H1 (cell line): ENCODE results near the gene CFD. TPM values are rescaled to one million over a fixed set of nuclear protein-coding genes. Genes with fewer than 3 reads are reported as not detected.

ENCODE experiments used
- CTCF ChIA-PET: fragments of 300-600 bp; sonication (Branson Sonifier 250); formaldehyde crosslinking; loops from one replicate; lab custom pipeline; 2021; ENCODE audit not compliant: partially characterized antibody; lab: Charles Lee
- POLR2A ChIA-PET: fragments of 300-600 bp; sonication (Branson Sonifier 250); formaldehyde crosslinking; loops from one replicate; lab custom pipeline; 2021; ENCODE audit warnings: inconsistent platforms; ENCODE audit not compliant: partially characterized antibody; lab: Charles Lee
- DNase-seq, 2 experiments: peaks; one replicate each; pipeline versions ENCODE4 v3.0.0 to v3.0.0-alpha.2; 2010 to 2022; ENCODE audit warnings: low spot score in 2 of 2, low read depth in 1 of 2, mixed read lengths in 1 of 2
- FAIRE-seq: peaks from 2 replicates; lab custom pipeline; 2011; peaks lifted over from hg19 to GRCh38; lab: Jason Lieb, UNC
- H2AFZ ChIP-seq: 2 replicates; pipeline ENCODE4 v1.8.1; 2012; ENCODE audit warnings: low read length, inconsistent platforms
- H2AK5ac ChIP-seq: 2 replicates; pipeline ENCODE4 v1.6.1; 2013; ENCODE audit warnings: low read depth, low read length
- H2BK120ac ChIP-seq: replicated peaks from 2 replicates; pipeline ENCODE3; 2013; ENCODE audit warnings: low read depth, low read length, inconsistent platforms
- H2BK12ac ChIP-seq: 2 replicates; pipeline ENCODE4 v1.6.1; 2013; ENCODE audit warnings: low read depth, low read length
- H2BK15ac ChIP-seq: 2 replicates; pipeline ENCODE4 v1.6.1; 2013; ENCODE audit warnings: low read length
- H2BK20ac ChIP-seq: 2 replicates; pipeline ENCODE4 v1.6.1; 2013; ENCODE audit warnings: low read length
- H2BK5ac ChIP-seq: 2 replicates; pipeline ENCODE4 v1.6.1; 2013; ENCODE audit warnings: low read depth, low read length
- H3K14ac ChIP-seq: 2 replicates; pipeline ENCODE4 v1.6.1; 2013; ENCODE audit warnings: inconsistent platforms; ENCODE audit not compliant: insufficient read length
- H3K18ac ChIP-seq: 2 replicates; pipeline ENCODE4 v1.6.1; 2013; ENCODE audit warnings: low read length; ENCODE audit errors: extremely low read depth
- H3K23ac ChIP-seq: 2 replicates; pipeline ENCODE4 v1.6.1; 2013; ENCODE audit warnings: inconsistent platforms; ENCODE audit not compliant: insufficient read length
- H3K23me2 ChIP-seq: 2 replicates; pipeline ENCODE4 v1.6.1; 2013; ENCODE audit warnings: low read depth, low read length
- H3K27ac ChIP-seq: 2 replicates; pipeline ENCODE4 v1.6.1; 2011; ENCODE audit warnings: low read depth, low read length, inconsistent platforms
- H3K27me3 ChIP-seq, 4 experiments: replicated peaks in 1 of 4; 1 replicate in 1 of 4; 2 replicates in 3 of 4; pipeline versions ENCODE4 v1.6.1 to v1.8.1; 2011 to 2013; ENCODE audit warnings: low read length in 3 of 4, mild to moderate bottlenecking in 3 of 4, inconsistent platforms in 2 of 4, mixed read lengths in 2 of 4, moderate library complexity in 1 of 4; ENCODE audit not compliant: control insufficient read depth in 3 of 4, insufficient read depth in 3 of 4; ENCODE audit errors: extremely low read depth in 1 of 4
- H3K36me3 ChIP-seq, 4 experiments: 2 replicates each; pipeline versions ENCODE4 v1.6.1 to v1.8.1; 2011 to 2013; ENCODE audit warnings: mild to moderate bottlenecking in 4 of 4, low read length in 3 of 4, moderate library complexity in 2 of 4, control low read depth in 1 of 4, inconsistent platforms in 1 of 4; ENCODE audit not compliant: insufficient read depth in 4 of 4, control insufficient read depth in 2 of 4
- H3K4ac ChIP-seq: replicated peaks from 2 replicates; pipeline ENCODE3; 2013; ENCODE audit warnings: low read length, low read depth, mixed read lengths, inconsistent platforms; ENCODE audit not compliant: insufficient read length
- H3K4me1 ChIP-seq, 4 experiments: replicated peaks in 1 of 4; 1 replicate in 1 of 4; 2 replicates in 3 of 4; pipeline versions ENCODE4 v1.6.1 to v1.8.1; 2011 to 2013; ENCODE audit warnings: low read length in 3 of 4, inconsistent platforms in 2 of 4, mixed read lengths in 1 of 4; ENCODE audit not compliant: insufficient read depth in 4 of 4, control insufficient read depth in 3 of 4
- H3K4me2 ChIP-seq, 2 experiments: 2 replicates each; pipeline versions ENCODE4 v1.6.1 to v1.8.1; 2011 to 2013; ENCODE audit warnings: low read depth in 2 of 2, low read length in 2 of 2, control low read depth in 1 of 2, inconsistent platforms in 1 of 2, mild to moderate bottlenecking in 1 of 2; ENCODE audit not compliant: insufficient read depth in 1 of 2
- H3K4me3 ChIP-seq, 4 experiments: fragments of 200-600, 300-600 bp in 1 of 4; sonication (generic), shearing (Covaris generic), sonication (Bioruptor Twin) in 1 of 4; 2 replicates each; pipeline versions ENCODE4 v1.5.1 to v1.8.1; 2011 to 2016; ENCODE audit warnings: low read length in 4 of 4, low read depth in 3 of 4, control low read depth in 2 of 4, inconsistent platforms in 2 of 4, mild to moderate bottlenecking in 2 of 4, mixed read lengths in 1 of 4, moderate library complexity in 1 of 4; ENCODE audit not compliant: insufficient read depth in 2 of 4; ENCODE audit errors: extremely low read depth in 1 of 4
- H3K56ac ChIP-seq: replicated peaks from 2 replicates; pipeline ENCODE3; 2013; ENCODE audit warnings: low read depth, mild to moderate bottlenecking, mixed read lengths, low read length, inconsistent platforms; ENCODE audit not compliant: insufficient read length
- H3K79me1 ChIP-seq: 2 replicates; pipeline ENCODE4 v1.6.1; 2013; ENCODE audit warnings: low read depth, low read length, control low read depth
- H3K79me2 ChIP-seq, 2 experiments: 2 replicates each; pipeline versions ENCODE4 v1.6.1 to v1.8.1; 2012 to 2013; ENCODE audit warnings: low read length in 2 of 2, mild to moderate bottlenecking in 2 of 2, inconsistent platforms in 1 of 2; ENCODE audit not compliant: insufficient read depth in 2 of 2, control insufficient read depth in 1 of 2
- H3K9ac ChIP-seq, 4 experiments: replicated peaks in 1 of 4; 1 replicate in 1 of 4; 2 replicates in 3 of 4; pipeline versions ENCODE4 v1.6.1 to v1.8.1; 2011 to 2013; ENCODE audit warnings: low read depth in 3 of 4, low read length in 3 of 4, control low read depth in 2 of 4, mild to moderate bottlenecking in 2 of 4, moderate library complexity in 2 of 4, inconsistent platforms in 1 of 4; ENCODE audit errors: extremely low read depth in 1 of 4
- H3K9me3 ChIP-seq, 2 experiments: 2 replicates each; pipeline versions ENCODE4 v1.6.1 to v1.8.1; 2012 to 2013; ENCODE audit warnings: mild to moderate bottlenecking in 2 of 2, moderate library complexity in 2 of 2, control low read depth in 1 of 2, inconsistent platforms in 1 of 2, low read depth in 1 of 2, low read length in 1 of 2, mixed read lengths in 1 of 2; ENCODE audit not compliant: insufficient read depth in 2 of 2
- H4K20me1 ChIP-seq, 2 experiments: replicated peaks in 1 of 2; 2 replicates each; pipeline versions ENCODE3 to v1.8.1; 2011 to 2013; ENCODE audit warnings: inconsistent platforms in 2 of 2, low read length in 2 of 2, mild to moderate bottlenecking in 1 of 2; ENCODE audit not compliant: insufficient read depth in 2 of 2, control insufficient read depth in 1 of 2
- H4K5ac ChIP-seq: 2 replicates; pipeline ENCODE4 v1.6.1; 2013; ENCODE audit warnings: low read length, low read depth, mixed read lengths, inconsistent platforms; ENCODE audit not compliant: insufficient read length
- H4K8ac ChIP-seq: 2 replicates; pipeline ENCODE4 v1.8.0; 2013; ENCODE audit warnings: mild to moderate bottlenecking, moderate library complexity, low read length, inconsistent platforms; ENCODE audit not compliant: insufficient read depth; ENCODE audit errors: extremely low read depth
- H4K91ac ChIP-seq: replicated peaks from 2 replicates; pipeline ENCODE3; 2013; ENCODE audit warnings: low read length, mixed read lengths, inconsistent platforms; ENCODE audit not compliant: insufficient read length
- CBX8 ChIP-seq: fragments of 300-800, 300-1000 bp; sonication (generic); IDR thresholded peaks from 2 replicates; pipeline ENCODE4 v1.7.1; 2016; ENCODE audit warnings: low read depth, low read length, borderline replicate concordance
- CHD1 ChIP-seq: IDR thresholded peaks from 2 replicates; pipeline ENCODE4 v1.6.1; 2012; ENCODE audit warnings: low read depth, low read length, improper control_type of control experiment
- CTBP2 ChIP-seq: IDR thresholded peaks from 2 replicates; pipeline ENCODE4 v1.7.0; 2011; ENCODE audit warnings: borderline replicate concordance, mild to moderate bottlenecking, moderate library complexity, mixed read lengths, low read length; ENCODE audit not compliant: insufficient read depth, insufficient read length
- FOSL1 ChIP-seq: IDR thresholded peaks from 2 replicates; pipeline ENCODE4 v1.6.1; 2011; ENCODE audit warnings: mild to moderate bottlenecking, low read depth, low read length, moderate library complexity; ENCODE audit not compliant: insufficient read depth
- GABPA ChIP-seq: IDR thresholded peaks from 2 replicates; pipeline ENCODE4 v1.6.1; 2011; ENCODE audit warnings: mild to moderate bottlenecking, low read length, moderate library complexity, borderline replicate concordance; ENCODE audit not compliant: insufficient read depth
- KDM1A ChIP-seq: fragments of 200-600, 300-600 bp; sonication (generic); IDR thresholded peaks from 2 replicates; pipeline ENCODE4 v1.7.1; 2016; ENCODE audit warnings: mild to moderate bottlenecking, low read length, borderline replicate concordance
- RNF2 ChIP-seq: fragments of 200-900, 300-1000 bp; sonication (generic); IDR thresholded peaks from 2 replicates; pipeline ENCODE4 v1.7.1; 2016; ENCODE audit warnings: borderline replicate concordance, low read depth, mild to moderate bottlenecking, antibody characterized with exemption, low read length; ENCODE audit not compliant: poor library complexity, severe bottlenecking; ENCODE audit errors: missing control alignments
- SIX5 ChIP-seq: IDR thresholded peaks from 2 replicates; pipeline ENCODE4 v1.6.1; 2011; ENCODE audit warnings: mild to moderate bottlenecking, low read depth, low read length
- SP4 ChIP-seq: IDR thresholded peaks from 2 replicates; pipeline ENCODE4 v1.6.1; 2012; ENCODE audit warnings: low read length, inconsistent platforms
- SUZ12 ChIP-seq: fragments of 200-600 bp; sonication (generic); IDR thresholded peaks from 2 replicates; pipeline ENCODE4 v1.6.1; 2012; ENCODE audit warnings: mild to moderate bottlenecking, inconsistent platforms, low read length, moderate library complexity, mixed read lengths
- TCF12 ChIP-seq: IDR thresholded peaks from 2 replicates; pipeline ENCODE4 v1.6.1; 2011; ENCODE audit warnings: low read depth, mild to moderate bottlenecking, low read length
- WGBS, 2 experiments: shearing (Covaris generic) in 1 of 2; methylation state at CpG; one replicate each; pipeline versions ENCODE4 v1.1.6 to v1.1.7; 2013 to 2015; ENCODE audit warnings: low lambda C conversion rate in 2 of 2, mixed read lengths in 2 of 2, inconsistent platforms in 1 of 2, low coverage in 1 of 2, missing lambda C conversion rate in 1 of 2; ENCODE audit not compliant: insufficient replicate concordance in 2 of 2, insufficient coverage in 1 of 2, insufficient read length in 1 of 2; ENCODE audit errors: extremely low coverage in 1 of 2, missing lambda C conversion rate in 1 of 2; 5-methylcytosine and 5-hydroxymethylcytosine counted together
- polyA plus RNA-seq, 7 experiments: library from polyadenylated mRNA; depleted of rRNA in 3 of 7; stranded (reverse) in 5 of 7; unstranded in 2 of 7; fragments of >200 nt in 5 of 7; fragments of 200-250 nt in 2 of 7; gene quantifications; 1 replicate in 5 of 7; 2 replicates in 1 of 7; 4 replicates in 1 of 7; pipeline versions ENCODE4 v1.2.1 to v1.2.3, GENCODE V29; 2011 to 2013; ENCODE audit warnings: missing spikeins in 2 of 7, mixed read lengths in 2 of 7
- total RNA-seq: library from RNA; stranded (reverse); fragmentation: NEBNext Ultra II Directional; extraction: Animal tissue kit (Norgen Biotek cat#: 25700); gene quantifications from 2 replicates; pipeline ENCODE4 v1.2.1, GENCODE V29; 2021
- TF ChIP-seq, protein P1 (sequence below): IDR thresholded peaks from 2 replicates; pipeline ENCODE4 v1.6.1; 2012; ENCODE audit warnings: low read length, inconsistent platforms

The CFD gene
- total and polyA plus RNA-seq, 2 of the 8 experiments (the other 6 are each of a cell fraction or from before 2014, with no cell fraction given) = 1.7 to 2.8 TPM

DNA sequence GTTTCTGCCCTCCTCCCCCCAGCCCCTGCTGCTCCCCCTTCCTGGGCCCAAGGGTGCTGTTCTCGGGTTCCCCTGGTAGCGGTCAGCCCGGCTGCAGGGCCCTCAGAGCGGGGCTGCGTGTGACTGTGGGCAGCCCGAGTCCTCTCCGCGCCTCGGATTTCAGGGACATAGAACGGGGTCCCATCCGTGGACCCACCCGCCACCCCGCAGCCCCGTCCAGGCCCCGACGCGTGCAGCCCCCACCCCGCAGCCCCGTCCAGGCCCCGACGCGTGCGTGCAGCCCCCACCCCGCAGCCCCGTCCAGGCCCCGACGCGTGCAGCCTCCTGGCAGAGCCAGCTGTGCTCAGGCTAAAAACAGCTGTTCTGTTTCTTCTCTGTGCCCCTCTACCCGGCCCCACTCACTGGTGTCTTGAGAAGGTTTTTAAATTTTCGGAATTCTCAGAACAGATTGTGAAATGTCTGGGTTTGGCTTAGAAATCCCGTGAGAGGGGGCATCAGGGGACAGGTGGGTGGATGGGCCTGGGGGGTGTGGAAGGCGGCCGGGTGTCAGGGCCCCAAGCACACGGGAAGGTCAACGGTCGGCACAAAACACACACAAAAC is 24.2 kb upstream of the CFD start:
- FAIRE-seq = no peak
- TF ChIP-seq KDM1A (no peak), SP4 (no peak), RNF2 (no peak), CBX8 (no peak), FOSL1 (no peak), CTBP2 (no peak), CHD1 (no peak), GABPA (no peak), SUZ12 (no peak), TCF12 (no peak), SIX5 (no peak)
- TF ChIP-seq, protein P1, sequence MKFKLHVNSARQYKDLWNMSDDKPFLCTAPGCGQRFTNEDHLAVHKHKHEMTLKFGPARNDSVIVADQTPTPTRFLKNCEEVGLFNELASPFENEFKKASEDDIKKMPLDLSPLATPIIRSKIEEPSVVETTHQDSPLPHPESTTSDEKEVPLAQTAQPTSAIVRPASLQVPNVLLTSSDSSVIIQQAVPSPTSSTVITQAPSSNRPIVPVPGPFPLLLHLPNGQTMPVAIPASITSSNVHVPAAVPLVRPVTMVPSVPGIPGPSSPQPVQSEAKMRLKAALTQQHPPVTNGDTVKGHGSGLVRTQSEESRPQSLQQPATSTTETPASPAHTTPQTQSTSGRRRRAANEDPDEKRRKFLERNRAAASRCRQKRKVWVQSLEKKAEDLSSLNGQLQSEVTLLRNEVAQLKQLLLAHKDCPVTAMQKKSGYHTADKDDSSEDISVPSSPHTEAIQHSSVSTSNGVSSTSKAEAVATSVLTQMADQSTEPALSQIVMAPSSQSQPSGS = no peak

More for the DNA sequence above, 24.2 kb upstream of the CFD start:
- H2BK12ac ChIP-seq = no peak overlapping the region
- WGBS, 2 experiments = 94% methylated on average over 23 of the region's 36 CpGs; no CpG with 5 or more reads in 1 of the 2 experiments
- H3K27me3 ChIP-seq = no peaks in the 10 kb centered on the region
- H2BK15ac ChIP-seq = no peak overlapping the region
- H3K18ac ChIP-seq = no peak overlapping the region
- H3K4me3 ChIP-seq = no peak overlapping the region
- no peaks in the 10 kb centered on the region for H3K23me2 ChIP-seq
- H3K4me1 ChIP-seq = no peaks in the 10 kb centered on the region
- H3K23ac ChIP-seq = no peak overlapping the region
- ChIA-PET CTCF (no interaction called here), POLR2A (no interaction called here)
- H2AK5ac ChIP-seq = no peak overlapping the region
- H3K4me2 ChIP-seq = no peak overlapping the region
- H2BK120ac ChIP-seq = no peak overlapping the region
- DNase-seq = no peak
- H3K56ac ChIP-seq = no peak overlapping the region
- no peak overlapping the region for H3K14ac ChIP-seq
- H3K79me2 ChIP-seq = no peaks in the 10 kb centered on the region
- H4K8ac ChIP-seq = no peak overlapping the region
- no peak overlapping the region for H4K5ac ChIP-seq
- no peak overlapping the region for H2AFZ ChIP-seq
- no peaks in the 10 kb centered on the region for H3K36me3 ChIP-seq
- H3K9ac ChIP-seq = no peak overlapping the region
- no peak overlapping the region for H4K91ac ChIP-seq
- no peaks in the 10 kb centered on the region for H3K79me1 ChIP-seq
- H3K4ac ChIP-seq = no peak overlapping the region
- no peaks in the 10 kb centered on the region for H3K9me3 ChIP-seq
- no peak overlapping the region for H2BK20ac ChIP-seq
- no peak overlapping the region for H3K27ac ChIP-seq
- H4K20me1 ChIP-seq = no peaks in the 10 kb centered on the region
- H2BK5ac ChIP-seq = no peak overlapping the region
